IPS-18a (cell line): Measurements from ENCODE around the gene TBC1D8.
"Not testable (repeated sequence)": the region's sequence is repeated elsewhere in the genome, so short reads cannot be mapped to it uniquely, and the experiment has no call there.

Experiments used
- H3K27ac ChIP-seq: one replicate; pipeline ENCODE4 v1.5.1; 2013; ENCODE audit warnings: low read length
- H3K27me3 ChIP-seq: one replicate; pipeline ENCODE4 v1.6.1; 2013; ENCODE audit warnings: mild to moderate bottlenecking, low read length; ENCODE audit not compliant: control insufficient read depth, insufficient read depth
- H3K36me3 ChIP-seq: one replicate; pipeline ENCODE4 v1.6.1; 2013; ENCODE audit warnings: low read depth, low read length; ENCODE audit not compliant: control insufficient read depth
- H3K4me1 ChIP-seq: one replicate; pipeline ENCODE4 v1.6.1; 2013; ENCODE audit warnings: low read depth, low read length; ENCODE audit not compliant: control insufficient read depth
- H3K4me3 ChIP-seq: one replicate; pipeline ENCODE4 v1.5.1; 2013; ENCODE audit warnings: low read length
- H3K9ac ChIP-seq: one replicate; pipeline ENCODE4 v1.6.1; 2013; ENCODE audit warnings: mild to moderate bottlenecking, low read length, moderate library complexity
- H3K9me3 ChIP-seq: one replicate; pipeline ENCODE4 v1.6.1; 2013; ENCODE audit warnings: low read depth, low read length; ENCODE audit not compliant: control insufficient read depth

TBC1D8 gene

DNA sequence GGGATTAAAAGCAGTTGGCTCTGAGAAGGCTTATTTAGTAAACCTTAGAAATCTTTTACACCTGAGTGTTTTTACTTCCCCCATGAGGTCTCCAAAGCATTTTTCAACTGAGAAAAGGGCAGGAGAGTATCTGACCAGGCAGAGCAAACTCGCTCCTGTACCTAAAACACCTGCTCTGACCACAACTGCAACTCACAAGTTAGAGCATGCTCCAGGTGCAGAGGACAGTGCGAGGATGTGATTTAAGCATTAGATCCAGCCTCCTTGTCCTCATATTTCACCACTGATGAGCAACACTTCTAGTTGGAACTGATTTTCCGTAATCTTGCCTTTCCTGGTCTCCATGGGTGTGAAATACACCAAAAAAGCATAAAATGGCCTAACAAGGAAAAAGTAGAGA lies 34.5 kb upstream of the TBC1D8 start:
- no peak overlapping the region for H3K27ac ChIP-seq
- no peaks in the 10 kb centered on the region for H3K27me3 ChIP-seq
- H3K9me3 ChIP-seq: no peaks in the 10 kb centered on the region
- H3K4me1 ChIP-seq: peaks cover 8% of the 10 kb centered on the region
- H3K4me3 ChIP-seq: no peak overlapping the region
- no peaks in the 10 kb centered on the region for H3K36me3 ChIP-seq
- no peak overlapping the region for H3K9ac ChIP-seq

DNA sequence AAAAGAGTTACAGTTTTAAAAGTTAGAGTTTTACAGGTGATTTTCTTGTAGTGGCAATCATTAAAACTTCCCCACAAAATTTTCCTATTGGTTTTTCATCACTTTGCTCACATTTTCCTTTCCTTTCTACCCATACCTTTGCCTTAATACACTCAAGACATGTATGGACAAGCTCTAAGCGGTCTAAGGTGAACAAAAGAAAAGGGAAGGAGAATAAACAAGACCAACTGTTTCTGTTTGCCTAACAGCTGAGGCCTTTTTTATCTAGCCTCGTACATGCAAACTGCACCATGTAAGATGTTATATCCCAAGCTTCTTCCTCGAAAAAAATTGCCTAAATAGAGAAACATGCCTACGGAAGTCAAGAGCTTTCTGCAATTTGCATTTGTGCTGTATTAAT lies 33.9 kb upstream of the TBC1D8 start:
- H3K4me1 ChIP-seq: peaks cover 8% of the 10 kb centered on the region
- no peak overlapping the region for H3K27ac ChIP-seq
- no peaks in the 10 kb centered on the region for H3K9me3 ChIP-seq
- no peaks in the 10 kb centered on the region for H3K36me3 ChIP-seq
- no peaks in the 10 kb centered on the region for H3K27me3 ChIP-seq
- H3K4me3 ChIP-seq: no peak overlapping the region
- H3K9ac ChIP-seq: no peak overlapping the region

DNA sequence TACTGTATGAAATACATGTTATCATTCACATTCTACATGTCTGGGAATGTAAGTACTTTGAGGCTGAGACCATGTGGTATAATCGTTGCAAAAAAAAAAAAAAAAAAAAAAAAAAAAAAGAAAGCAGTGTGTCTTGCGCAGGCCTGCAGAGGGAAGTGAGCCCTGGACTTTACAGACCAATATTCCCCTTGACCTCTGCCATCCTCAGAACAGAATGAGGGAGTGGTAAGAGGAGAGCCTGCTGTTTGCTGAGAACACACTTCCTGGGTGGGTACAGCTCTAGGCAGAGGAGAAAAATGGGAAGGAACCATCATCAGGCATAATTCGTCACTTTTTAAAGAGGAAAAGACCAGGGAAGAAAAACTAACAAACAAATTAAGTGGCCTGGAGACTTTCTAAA lies 28.8 kb upstream of the TBC1D8 start:
- H3K4me3 ChIP-seq: no peak overlapping the region

DNA sequence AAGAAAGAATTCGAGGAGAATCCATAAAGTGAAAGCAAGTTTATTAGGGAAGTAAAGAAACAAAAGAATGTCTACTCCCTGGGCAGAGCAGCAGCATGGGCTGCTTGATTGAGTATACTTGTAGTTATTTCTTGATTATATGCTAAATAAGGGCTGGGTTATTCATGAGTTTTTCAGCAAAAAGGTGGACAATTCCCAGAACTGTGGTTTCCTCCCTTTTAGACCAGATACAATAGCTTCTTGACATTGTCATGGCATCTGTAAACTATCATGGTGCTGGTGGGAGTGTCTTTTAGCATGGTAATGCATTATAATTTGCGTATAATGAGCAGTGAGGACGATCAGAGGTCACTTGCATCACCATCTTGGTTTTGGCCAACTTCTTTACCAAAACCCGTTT lies 25.6 kb upstream of the TBC1D8 start:
- Histone ChIP-seq H3K27me3 (no peaks in the 10 kb centered on the region), H3K9me3 (peaks cover 6% of the 10 kb centered on the region), H3K4me3 (no peak overlapping the region), H3K9ac (no peak overlapping the region), H3K4me1 (no peaks in the 10 kb centered on the region), H3K36me3 (no peaks in the 10 kb centered on the region), H3K27ac (no peak overlapping the region)

More for the DNA sequence above, 28.8 kb upstream of the TBC1D8 start:
- Histone ChIP-seq H3K27ac (no peak overlapping the region), H3K36me3 (no peaks in the 10 kb centered on the region), H3K27me3 (no peaks in the 10 kb centered on the region), H3K4me1 (peaks cover under 1% of the 10 kb centered on the region), H3K9me3 (no peaks in the 10 kb centered on the region), H3K9ac (no peak overlapping the region)

DNA sequence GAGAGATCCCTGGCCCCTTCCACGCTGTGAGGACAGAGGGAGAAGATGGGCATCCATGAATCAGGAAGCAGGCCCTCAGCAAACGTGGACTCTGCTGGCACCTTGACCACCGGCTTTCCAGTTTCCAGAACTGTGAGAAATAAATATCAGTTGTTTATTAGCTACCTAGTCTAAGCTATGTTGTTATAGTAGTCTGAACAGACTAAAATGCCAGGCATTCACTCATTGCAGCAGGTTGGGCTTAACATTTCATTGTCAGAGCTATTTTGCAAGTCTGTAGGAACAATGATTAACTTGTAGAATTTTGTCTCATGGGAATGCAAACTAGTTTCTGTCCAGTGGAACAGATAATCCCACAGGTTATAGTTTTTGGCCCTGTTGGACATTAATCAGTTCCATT lies 24.8 kb upstream of the TBC1D8 start:
- Histone ChIP-seq H3K27ac (no peak overlapping the region), H3K9me3 (peaks cover 6% of the 10 kb centered on the region), H3K9ac (no peak overlapping the region), H3K36me3 (no peaks in the 10 kb centered on the region), H3K4me1 (no peaks in the 10 kb centered on the region), H3K4me3 (no peak overlapping the region), H3K27me3 (no peaks in the 10 kb centered on the region)

DNA sequence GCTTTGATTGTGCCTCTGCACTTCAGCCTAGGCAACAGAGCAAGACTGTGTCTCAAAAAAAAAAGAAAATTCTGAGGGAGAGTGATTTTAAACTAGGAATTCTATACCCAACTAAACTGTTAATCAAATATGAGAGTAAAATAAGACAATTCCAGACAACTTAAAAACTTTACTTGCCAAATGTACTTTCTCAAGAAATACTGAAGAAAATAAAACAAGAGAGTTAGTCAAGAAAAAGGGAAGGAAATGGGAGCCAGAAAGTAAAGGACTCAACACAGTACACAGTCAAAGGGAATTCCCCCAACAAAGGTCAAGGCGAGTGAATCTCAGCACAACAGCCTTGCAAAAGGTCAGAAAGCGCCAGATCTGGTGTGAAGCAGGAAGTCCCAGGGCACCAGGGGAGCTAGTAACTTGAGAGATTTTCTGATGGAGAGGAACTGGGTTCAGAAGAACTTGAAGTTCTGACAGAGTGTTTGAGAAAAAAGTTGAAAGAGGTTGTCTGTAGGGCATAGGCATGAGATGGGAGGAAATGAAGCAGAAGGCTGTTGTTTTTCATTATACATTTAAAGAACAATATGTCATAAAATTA lies 22.6 kb upstream of the TBC1D8 start:
- H3K9me3 ChIP-seq: peaks cover 6% of the 10 kb centered on the region
- no peak overlapping the region for H3K9ac ChIP-seq
- no peak overlapping the region for H3K27ac ChIP-seq
- no peaks in the 10 kb centered on the region for H3K36me3 ChIP-seq
- no peaks in the 10 kb centered on the region for H3K27me3 ChIP-seq
- H3K4me3 ChIP-seq: no peak overlapping the region
- H3K4me1 ChIP-seq: no peaks in the 10 kb centered on the region

DNA sequence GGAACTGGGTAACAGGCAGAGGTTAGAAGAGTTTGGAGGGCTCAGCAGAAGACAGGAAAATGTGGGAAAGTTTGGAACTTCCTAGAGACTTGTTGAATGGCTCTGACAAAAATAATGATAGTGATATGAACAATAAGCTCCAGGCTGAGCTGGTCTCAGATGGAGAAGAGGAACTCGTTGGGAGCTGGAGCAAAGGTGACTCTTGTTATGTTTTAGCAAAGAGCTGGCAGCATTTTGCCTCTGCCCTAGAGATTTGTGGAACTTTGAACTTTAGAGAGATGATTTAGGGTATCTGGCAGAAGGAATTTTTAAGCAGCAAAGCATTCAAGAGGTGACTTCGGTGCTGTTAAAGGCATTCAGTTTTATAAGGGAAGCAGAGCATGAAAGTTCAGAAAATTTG lies 18.6 kb upstream of the TBC1D8 start:
- H3K36me3 ChIP-seq, H3K9me3 ChIP-seq, H3K27ac ChIP-seq, H3K9ac ChIP-seq, H3K4me1 ChIP-seq, H3K4me3 ChIP-seq, H3K27me3 ChIP-seq: not testable (repeated sequence)

DNA sequence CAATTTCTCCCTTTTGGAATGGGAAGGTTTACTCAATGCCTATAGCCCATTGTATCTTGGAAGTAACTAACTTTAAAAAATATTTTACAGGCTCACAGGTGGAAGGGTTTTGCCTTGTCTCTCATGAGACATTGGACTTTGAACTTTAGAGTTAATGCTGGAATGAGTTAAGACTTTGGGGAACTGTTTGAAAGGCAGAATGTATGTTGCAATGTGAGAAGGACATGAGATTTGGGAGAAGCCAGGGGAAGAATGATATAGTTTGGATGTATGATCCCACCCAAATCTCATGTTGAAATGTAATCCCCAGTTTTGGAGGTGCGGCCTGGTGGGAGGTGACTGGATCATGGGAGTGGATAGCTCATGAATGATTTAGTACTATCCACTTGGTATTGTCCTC lies 17.5 kb upstream of the TBC1D8 start:
- no peaks in the 10 kb centered on the region for H3K27me3 ChIP-seq
- H3K9ac ChIP-seq: no peak overlapping the region
- H3K4me1 ChIP-seq: no peaks in the 10 kb centered on the region
- H3K36me3 ChIP-seq: no peaks in the 10 kb centered on the region
- no peak overlapping the region for H3K27ac ChIP-seq
- no peak overlapping the region for H3K4me3 ChIP-seq
- peaks cover 10% of the 10 kb centered on the region for H3K9me3 ChIP-seq

DNA sequence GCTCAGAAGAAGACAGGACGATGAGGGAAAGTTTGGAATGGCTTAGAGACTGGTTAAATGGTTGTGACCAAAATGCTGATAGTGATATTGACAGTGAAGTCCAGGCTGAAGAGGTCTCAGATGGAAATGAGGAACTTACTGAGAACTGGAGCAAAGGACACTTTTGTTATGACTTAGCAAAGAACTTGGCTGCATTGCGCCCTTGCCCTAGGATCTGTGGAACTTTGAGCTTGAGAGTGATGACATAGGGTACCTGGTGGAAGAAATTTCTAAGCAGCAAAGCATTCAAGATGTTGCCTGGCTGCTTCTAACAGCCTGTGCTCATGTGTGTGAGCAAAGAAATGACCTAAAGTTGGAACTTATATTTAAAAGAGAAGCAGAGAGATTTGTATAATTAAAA lies 16.4 kb upstream of the TBC1D8 start:
- H3K27me3 ChIP-seq, H3K9me3 ChIP-seq, H3K9ac ChIP-seq, H3K4me3 ChIP-seq, H3K36me3 ChIP-seq, H3K27ac ChIP-seq, H3K4me1 ChIP-seq: not testable (repeated sequence)

DNA sequence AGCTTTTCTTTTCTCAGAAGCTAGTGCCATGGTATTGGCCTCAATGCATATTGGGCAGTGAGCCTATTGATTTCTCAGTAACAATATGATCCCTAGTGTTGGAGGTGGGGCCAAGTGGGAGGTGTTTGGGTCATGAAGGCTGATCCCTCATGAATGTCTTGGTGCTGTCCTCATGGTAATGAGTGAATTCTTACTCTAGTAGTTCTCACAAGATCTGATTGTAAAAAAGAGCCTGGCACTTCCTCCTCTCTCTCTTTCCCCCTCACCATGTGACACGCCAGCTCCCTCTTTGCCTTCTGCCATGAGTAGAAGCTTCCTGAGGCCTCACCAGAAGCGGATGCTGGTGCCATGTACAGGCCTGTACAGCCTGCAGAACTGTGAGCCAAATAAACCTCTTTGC lies 12.8 kb upstream of the TBC1D8 start:
- Histone ChIP-seq H3K9me3 (peaks cover 6% of the 10 kb centered on the region), H3K27ac (no peak overlapping the region), H3K4me3 (no peak overlapping the region), H3K4me1 (peaks cover 5% of the 10 kb centered on the region), H3K27me3 (no peaks in the 10 kb centered on the region), H3K9ac (no peak overlapping the region), H3K36me3 (no peaks in the 10 kb centered on the region)

DNA sequence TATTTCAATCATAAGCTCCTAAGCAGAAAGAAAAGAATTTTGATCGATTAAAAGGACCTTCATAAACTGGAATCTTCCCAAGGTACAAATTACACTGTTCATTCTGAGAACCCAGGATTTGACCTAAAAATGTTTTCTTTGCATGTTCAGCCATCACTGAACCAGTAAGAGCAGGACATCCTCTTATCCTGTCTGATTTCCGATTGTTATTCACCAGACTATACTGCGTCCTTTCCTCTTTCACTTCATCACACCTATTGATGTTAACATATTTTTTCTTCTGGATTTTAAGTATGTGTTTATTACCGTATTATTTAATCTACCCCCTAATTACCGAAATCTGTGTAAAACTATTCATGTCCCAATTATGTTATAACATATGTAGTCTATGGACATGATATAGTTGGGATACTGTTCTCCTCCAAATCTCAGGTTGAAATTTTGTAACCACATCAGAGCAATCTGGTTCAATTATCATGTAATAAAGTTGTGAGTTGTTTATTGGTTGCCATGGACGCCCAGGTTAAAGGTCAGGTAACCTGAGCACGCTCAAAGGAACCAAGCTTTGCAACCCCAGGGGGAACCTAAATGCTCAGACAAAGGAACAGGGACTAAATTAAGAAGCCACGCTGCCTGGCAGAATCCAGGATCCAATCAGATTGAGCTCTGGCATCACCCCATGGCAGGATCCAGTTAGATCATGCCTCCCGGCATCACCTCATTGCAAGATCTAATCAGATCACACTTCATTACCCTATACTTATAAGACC lies 11.6 kb upstream of the TBC1D8 start:
- H3K4me1 ChIP-seq: peaks cover 5% of the 10 kb centered on the region
- H3K27ac ChIP-seq: peak overlapping the region; percentile 47
- no peaks in the 10 kb centered on the region for H3K36me3 ChIP-seq
- peak overlapping the region; percentile 3 for H3K9ac ChIP-seq
- H3K27me3 ChIP-seq: no peaks in the 10 kb centered on the region
- peaks cover 6% of the 10 kb centered on the region for H3K9me3 ChIP-seq
- no peak overlapping the region for H3K4me3 ChIP-seq

DNA sequence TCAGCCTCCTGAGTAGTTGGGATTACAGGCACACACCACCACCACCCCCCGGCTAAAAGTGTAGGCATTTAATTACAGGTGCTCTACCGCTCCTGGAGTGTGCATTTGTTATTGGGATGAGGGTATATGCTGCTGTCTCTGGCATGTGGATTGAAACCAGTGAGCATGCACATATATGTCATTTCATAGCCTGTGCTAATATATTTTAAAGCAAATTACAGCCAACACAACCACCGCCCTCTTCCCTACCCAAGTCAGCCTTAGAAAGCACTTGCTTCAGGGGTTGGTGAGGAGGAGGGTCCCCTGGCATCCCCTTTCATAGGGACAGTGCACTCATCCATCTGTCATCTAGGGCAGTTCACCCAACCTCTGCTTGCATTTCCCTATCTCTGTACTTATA lies 10.5 kb upstream of the TBC1D8 start:
- Histone ChIP-seq H3K4me3 (no peak overlapping the region), H3K9ac (no peak overlapping the region), H3K27ac (no peak overlapping the region), H3K27me3 (no peaks in the 10 kb centered on the region), H3K9me3 (peaks cover 6% of the 10 kb centered on the region), H3K36me3 (no peaks in the 10 kb centered on the region), H3K4me1 (peaks cover 5% of the 10 kb centered on the region)
